B cell (primary cell): ENCODE results near the gene NOL3. TPM values are rescaled to one million over a fixed set of nuclear protein-coding genes. Genes with fewer than 3 reads are reported as not detected.
A peak's percentile ranks its signal among the peaks of the same experiment; 100 is the strongest.

Experiments used
- ATAC-seq: fragments of 200-7000 bp; cut with Tn5 transposase; one replicate; pipeline ENCODE4 v1.10.0; 2021; ENCODE audit warnings: low read depth, mild to moderate bottlenecking, moderate number of reproducible peaks, moderate library complexity
- CTCF ChIA-PET: fragments of 350-600 bp; sonication (Branson Sonifier 250); formaldehyde crosslinking; loops from one replicate; lab custom pipeline; 2021; ENCODE audit warnings: antibody characterized with exemption, inconsistent platforms; lab: Charles Lee
- POLR2A ChIA-PET: fragments of 350-600 bp; sonication (Branson Sonifier 250); formaldehyde crosslinking; loops from one replicate; lab custom pipeline; 2021; ENCODE audit warnings: antibody characterized with exemption; lab: Charles Lee
- DNase-seq: peaks from one replicate; pipeline ENCODE4 v3.0.0; 2013
- H2AFZ ChIP-seq: 2 replicates; pipeline ENCODE4 v1.6.1; 2012; ENCODE audit warnings: mild to moderate bottlenecking, low read depth, low read length; ENCODE audit not compliant: insufficient read depth, poor library complexity, severe bottlenecking
- H3K27ac ChIP-seq, 2 donors: 1 replicate in 1 of 2; 2 replicates in 1 of 2; pipeline ENCODE4 v1.5.1; 2012 to 2013; ENCODE audit warnings: low read length in 2 of 2, mild to moderate bottlenecking in 2 of 2, moderate library complexity in 1 of 2
- H3K27me3 ChIP-seq, 4 experiments: fragments of 200-600 bp in 1 of 4; sonication (generic) in 1 of 4; replicated peaks in 1 of 4; 1 replicate in 2 of 4; 2 replicates in 2 of 4; pipeline versions ENCODE4 v1.6.1 to v1.7.0; 2013 to 2016; ENCODE audit warnings: low read length in 3 of 4, mild to moderate bottlenecking in 2 of 4, mixed read lengths in 1 of 4, moderate library complexity in 1 of 4; ENCODE audit not compliant: insufficient read depth in 4 of 4, control insufficient read depth in 3 of 4; ENCODE audit errors: control extremely low read depth in 1 of 4
- H3K36me3 ChIP-seq, 2 experiments: replicated peaks in 1 of 2; 1 replicate in 1 of 2; 2 replicates in 1 of 2; pipeline versions ENCODE4 v1.6.1 to v1.7.1; 2013; ENCODE audit warnings: low read length in 1 of 2; ENCODE audit not compliant: insufficient read depth in 2 of 2, control insufficient read depth in 1 of 2; ENCODE audit errors: control extremely low read depth in 1 of 2, extremely low read depth in 1 of 2
- H3K4me1 ChIP-seq, 2 donors: fragments of 200-600 bp in 1 of 2; sonication (generic) in 1 of 2; 1 replicate in 1 of 2; 2 replicates in 1 of 2; pipeline versions ENCODE4 v1.5.1 to v1.6.1; 2013 to 2017; ENCODE audit warnings: low read length in 2 of 2; ENCODE audit not compliant: control insufficient read depth in 2 of 2, insufficient read depth in 2 of 2
- H3K4me2 ChIP-seq: replicated peaks from 2 replicates; pipeline ENCODE3; 2012; ENCODE audit warnings: mild to moderate bottlenecking, low read depth, low read length; ENCODE audit not compliant: poor library complexity, severe bottlenecking
- H3K4me3 ChIP-seq, 5 experiments: fragments of 200-600 bp in 1 of 5; sonication (generic) in 1 of 5; 1 replicate in 3 of 5; 2 replicates in 2 of 5; pipeline versions ENCODE4 v1.5.1 to v1.7.0; 2011 to 2016; ENCODE audit warnings: low read length in 4 of 5, mild to moderate bottlenecking in 4 of 5, low read depth in 2 of 5, control low read depth in 1 of 5, moderate library complexity in 1 of 5; ENCODE audit not compliant: insufficient read depth in 1 of 5; ENCODE audit errors: control extremely low read depth in 1 of 5, extremely low read depth in 1 of 5
- H3K79me2 ChIP-seq: fragments of 200-600 bp; sonication (generic); one replicate; pipeline ENCODE4 v1.6.0; 2016; ENCODE audit warnings: low read length; ENCODE audit not compliant: control insufficient read depth, insufficient read depth
- H3K9ac ChIP-seq: fragments of 200-600 bp; sonication (generic); 2 replicates; pipeline ENCODE4 v1.6.1; 2017; ENCODE audit warnings: mild to moderate bottlenecking, low read length, moderate library complexity
- H3K9me3 ChIP-seq, 3 donors: one replicate each; pipeline versions ENCODE4 v1.6.1 to v1.7.1; 2013; ENCODE audit warnings: low read length in 2 of 3; ENCODE audit not compliant: control insufficient read depth in 2 of 3, insufficient read depth in 1 of 3; ENCODE audit errors: control extremely low read depth in 1 of 3
- H4K20me1 ChIP-seq: 2 replicates; pipeline ENCODE4 v1.6.0; 2012; ENCODE audit warnings: mild to moderate bottlenecking, low read length; ENCODE audit not compliant: insufficient read depth, control insufficient read depth, poor library complexity, severe bottlenecking
- H3K27ac Mint-ChIP-seq: one replicate; pipeline ENCODE4 v1.8.0; 2021; ENCODE audit warnings: mixed read lengths
- H3K27me3 Mint-ChIP-seq: one replicate; pipeline ENCODE4 v1.8.0; 2021; ENCODE audit warnings: mixed read lengths
- H3K4me1 Mint-ChIP-seq: one replicate; pipeline ENCODE4 v1.8.0; 2021; ENCODE audit warnings: mixed read lengths
- H3K4me3 Mint-ChIP-seq: one replicate; pipeline ENCODE4 v1.8.0; 2021; ENCODE audit warnings: mixed read lengths
- H3K9me3 Mint-ChIP-seq: one replicate; pipeline ENCODE4 v1.8.0; 2022; ENCODE audit warnings: mixed read lengths; ENCODE audit not compliant: insufficient read depth
- CTCF ChIP-seq: fragments of 200-600 bp; IDR thresholded peaks from one replicate; pipeline ENCODE4 v1.8.0; 2022; ENCODE audit warnings: antibody characterized with exemption, mild to moderate bottlenecking
- EZH2 ChIP-seq: IDR thresholded peaks from 2 replicates; pipeline ENCODE4 v1.6.1; 2012; ENCODE audit warnings: borderline replicate concordance, low read depth, mild to moderate bottlenecking, moderate library complexity, low read length; ENCODE audit not compliant: insufficient read depth, poor library complexity, severe bottlenecking
- WGBS: methylation state at CpG from one replicate; pipeline ENCODE4 v1.1.5; 2013; ENCODE audit warnings: missing lambda C conversion rate; ENCODE audit not compliant: insufficient coverage; 5-methylcytosine and 5-hydroxymethylcytosine counted together
- intact Hi-C: fragments of 100-400 bp; cut with micrococcal nuclease; formaldehyde crosslinking; loops from one replicate; pipeline ENCODE4 v1.10.0; 2022
- polyA plus RNA-seq: library from polyadenylated mRNA; depleted of rRNA; stranded (reverse); fragments of >200 nt; gene quantifications from 2 replicates; pipeline ENCODE4 v1.2.3, GENCODE V29; 2012
- total RNA-seq, 2 donors: library from RNA; stranded (reverse); fragments of 120-200 nt in 1 of 2; gene quantifications; 1 replicate in 1 of 2; 2 replicates in 1 of 2; pipeline versions ENCODE4 v1.2.3 to v1.2.4, GENCODE V29; 2013 to 2022

NOL3 gene
- total and polyA plus RNA-seq, 2 donors (not counting 1 experiment from before 2014, with no cell fraction given), result 0.60 to 0.96 TPM

GRCh38 chr16:67204076-67204475 is 33.7 kb downstream of the NOL3 start:
- no peak for TF ChIP-seq EZH2
- TF ChIP-seq CTCF, result no peak
- Histone ChIP-seq H3K36me3 (peaks cover 0 to 25% of the 10 kb centered on the region in 2 experiments), H2AFZ (no peak overlapping the region), H3K27ac (no peak overlapping the region), H3K4me2 (no peak overlapping the region), H3K79me2 (no peaks in the 10 kb centered on the region), H3K9me3 (no peaks in the 10 kb centered on the region), H3K9ac (no peak overlapping the region), H3K27me3 (no peaks in the 10 kb centered on the region), H3K4me3 (no peak overlapping the region), H3K4me1 (no peaks in the 10 kb centered on the region), H4K20me1 (no peaks in the 10 kb centered on the region)
- no peak for DNase-seq
- Mint-ChIP-seq H3K9me3 (no peaks in the 10 kb centered on the region), H3K4me1 (no peaks in the 10 kb centered on the region), H3K27me3 (no peaks in the 10 kb centered on the region), H3K4me3 (no peak overlapping the region), H3K27ac (no peak overlapping the region)
- ChIA-PET CTCF (no interaction called here), POLR2A (no interaction called here)
- WGBS, result 74% methylated on average over 4 of the region's 4 CpGs
- ATAC-seq, result no peak
- intact Hi-C loops, result no loop called here

- no peaks in the 10 kb centered on the region for H3K9me3 Mint-ChIP-seq
- H3K9ac ChIP-seq, result no peak overlapping the region
- no peaks in the 10 kb centered on the region for H3K9me3 ChIP-seq
- no peaks in the 10 kb centered on the region for H3K27me3 Mint-ChIP-seq
- H3K27ac ChIP-seq, result no peak overlapping the region
- H3K36me3 ChIP-seq, result peaks cover 0 to 20% of the 10 kb centered on the region in 2 experiments
- no peak overlapping the region for H3K4me3 ChIP-seq
- H2AFZ ChIP-seq, result no peak overlapping the region
- intact Hi-C loops, result no loop called here
- TF ChIP-seq CTCF, result no peak
- TF ChIP-seq EZH2, result no peak
- WGBS, result 97% methylated on average over 6 of the region's 8 CpGs
- ATAC-seq, result no peak
- POLR2A ChIA-PET, result no interaction called here
- CTCF ChIA-PET, result no interaction called here
- no peak overlapping the region for H3K4me3 Mint-ChIP-seq
- H3K4me2 ChIP-seq, result no peak overlapping the region
- H3K27me3 ChIP-seq, result no peaks in the 10 kb centered on the region
- no peaks in the 10 kb centered on the region for H3K4me1 ChIP-seq
- H4K20me1 ChIP-seq, result no peaks in the 10 kb centered on the region
- H3K79me2 ChIP-seq, result no peaks in the 10 kb centered on the region
- H3K4me1 Mint-ChIP-seq, result no peaks in the 10 kb centered on the region
- peak overlapping the region; percentile 15 for H3K27ac Mint-ChIP-seq
- DNase-seq, result no peak
Observed at GRCh38 chr16:67206129-67206837, 35.9 kb downstream of the NOL3 start.
